Activated CD8-positive, alpha-beta T cell treated with anti-CD3 and anti-CD28 coated beads for 36 hours (primary cell): Measurements from ENCODE around the gene FILIP1L. TPM values are rescaled to one million over a fixed set of nuclear protein-coding genes. Genes with fewer than 3 reads are reported as not detected.

Experiments used
- ATAC-seq: fragments of 200-7000 bp; cut with Tn5 transposase; one replicate; pipeline ENCODE4 v1.10.0; 2021; ENCODE audit warnings: mild to moderate bottlenecking, moderate library complexity
- CTCF ChIA-PET: fragments of 350-600 bp; sonication (Branson Sonifier 250); formaldehyde crosslinking; loops from one replicate; lab custom pipeline; 2021; ENCODE audit warnings: antibody characterized with exemption; lab: Charles Lee
- POLR2A ChIA-PET: fragments of 350-600 bp; sonication (Branson Sonifier 250); formaldehyde crosslinking; loops from one replicate; lab custom pipeline; 2021; ENCODE audit warnings: antibody characterized with exemption; lab: Charles Lee
- DNase-seq: peaks from one replicate; pipeline ENCODE4 v3.0.0-alpha.2; 2020
- H3K27ac Mint-ChIP-seq: one replicate; pipeline ENCODE4 v1.8.0; 2021; ENCODE audit warnings: mild to moderate bottlenecking, mixed read lengths
- H3K27me3 Mint-ChIP-seq: one replicate; pipeline ENCODE4 v1.8.0; 2021; ENCODE audit warnings: mixed read lengths
- H3K36me3 Mint-ChIP-seq: one replicate; pipeline ENCODE4 v1.8.0; 2021; ENCODE audit warnings: low read depth, mixed read lengths
- H3K4me1 Mint-ChIP-seq: one replicate; pipeline ENCODE4 v1.8.0; 2021; ENCODE audit warnings: low read depth, mixed read lengths
- H3K4me3 Mint-ChIP-seq: one replicate; pipeline ENCODE4 v1.8.0; 2021; ENCODE audit warnings: mild to moderate bottlenecking, moderate library complexity, mixed read lengths
- H3K9me3 Mint-ChIP-seq: one replicate; pipeline ENCODE4 v1.8.0; 2021; ENCODE audit warnings: mixed read lengths
- intact Hi-C: fragments of 100-400 bp; cut with micrococcal nuclease; formaldehyde crosslinking; loops from one replicate; pipeline ENCODE4 v1.10.0; 2022
- total RNA-seq, 2 experiments: library from RNA; stranded (reverse); gene quantifications; one replicate each; pipeline ENCODE4 v1.2.3, GENCODE V29; 2021
- TF ChIP-seq, protein P1 (sequence below): fragments of 200-600 bp; IDR thresholded peaks from one replicate; pipeline ENCODE4 v1.8.0; 2022; ENCODE audit warnings: antibody characterized with exemption, mild to moderate bottlenecking

Gene FILIP1L
- total RNA-seq, 2 experiments from 2014 or later: 0.11 to 0.13 TPM

DNA sequence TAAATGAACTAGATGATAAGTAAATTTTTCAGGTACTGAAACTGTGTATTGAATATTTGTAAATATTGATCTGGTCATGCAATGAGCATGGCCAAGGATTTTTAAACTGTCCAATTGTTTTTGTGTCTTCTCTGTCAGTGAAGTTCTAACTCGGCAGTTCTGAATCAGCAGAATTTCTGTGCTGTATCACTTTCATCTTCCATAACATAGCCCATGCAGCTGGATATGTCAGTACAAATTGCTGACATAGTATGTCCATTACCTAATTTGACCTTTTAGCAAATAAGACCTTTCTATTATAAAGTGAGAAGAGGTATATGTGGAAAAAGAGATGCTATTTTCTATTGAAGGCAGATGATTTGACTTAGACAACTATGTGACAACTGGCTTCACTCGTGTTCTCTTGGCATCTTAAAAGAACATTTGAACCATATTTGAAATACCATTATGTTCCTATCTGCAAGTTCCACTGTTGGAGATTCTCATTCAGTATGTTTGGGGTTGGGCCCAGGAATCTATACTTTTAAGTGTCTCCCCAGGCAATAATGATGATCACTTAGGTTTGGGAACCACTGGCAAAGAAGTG, 206.2 kb downstream of the FILIP1L start:
- ChIA-PET CTCF (interaction anchor here (1.4 kb wide), 1 partner anchor 10 kb away, joined by 4 read pairs; no protein-coding TSS in a partner anchor), POLR2A (interaction anchor here (1.2 kb wide), 1 partner anchor 13 kb away, joined by 4 read pairs; no protein-coding TSS in a partner anchor)
- intact Hi-C loops: no loop called here
- Mint-ChIP-seq H3K4me3 (no peak overlapping the region), H3K27me3 (no peaks in the 10 kb centered on the region), H3K9me3 (no peaks in the 10 kb centered on the region), H3K4me1 (peaks cover 3% of the 10 kb centered on the region), H3K27ac (no peak overlapping the region), H3K36me3 (peaks cover 13% of the 10 kb centered on the region)
- DNase-seq (no peak), ATAC-seq (no peak)
- TF ChIP-seq, protein P1, sequence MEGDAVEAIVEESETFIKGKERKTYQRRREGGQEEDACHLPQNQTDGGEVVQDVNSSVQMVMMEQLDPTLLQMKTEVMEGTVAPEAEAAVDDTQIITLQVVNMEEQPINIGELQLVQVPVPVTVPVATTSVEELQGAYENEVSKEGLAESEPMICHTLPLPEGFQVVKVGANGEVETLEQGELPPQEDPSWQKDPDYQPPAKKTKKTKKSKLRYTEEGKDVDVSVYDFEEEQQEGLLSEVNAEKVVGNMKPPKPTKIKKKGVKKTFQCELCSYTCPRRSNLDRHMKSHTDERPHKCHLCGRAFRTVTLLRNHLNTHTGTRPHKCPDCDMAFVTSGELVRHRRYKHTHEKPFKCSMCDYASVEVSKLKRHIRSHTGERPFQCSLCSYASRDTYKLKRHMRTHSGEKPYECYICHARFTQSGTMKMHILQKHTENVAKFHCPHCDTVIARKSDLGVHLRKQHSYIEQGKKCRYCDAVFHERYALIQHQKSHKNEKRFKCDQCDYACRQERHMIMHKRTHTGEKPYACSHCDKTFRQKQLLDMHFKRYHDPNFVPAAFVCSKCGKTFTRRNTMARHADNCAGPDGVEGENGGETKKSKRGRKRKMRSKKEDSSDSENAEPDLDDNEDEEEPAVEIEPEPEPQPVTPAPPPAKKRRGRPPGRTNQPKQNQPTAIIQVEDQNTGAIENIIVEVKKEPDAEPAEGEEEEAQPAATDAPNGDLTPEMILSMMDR: no peak

DNA sequence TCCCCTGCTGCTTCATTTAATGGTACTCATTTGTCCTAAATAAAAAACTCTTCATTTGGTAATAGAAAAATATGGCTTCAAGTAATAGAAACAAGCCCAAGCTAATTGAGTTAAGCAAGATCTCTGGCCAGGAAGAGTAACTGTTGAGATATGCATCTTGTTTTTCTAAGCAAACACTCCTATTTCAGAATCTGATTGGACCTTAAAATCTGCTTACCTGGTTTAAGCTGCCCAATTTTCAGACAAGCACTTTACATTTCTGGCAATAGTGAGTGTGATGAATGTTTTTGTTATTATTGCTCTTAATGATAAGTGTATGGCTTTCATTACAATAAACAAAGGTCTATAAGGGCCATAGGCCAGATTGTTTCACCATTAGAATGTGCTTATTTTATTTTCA, 210.4 kb downstream of the FILIP1L start:
- no peak overlapping the region for H3K27ac Mint-ChIP-seq
- H3K36me3 Mint-ChIP-seq: peaks cover 4% of the 10 kb centered on the region
- ATAC-seq (no peak), DNase-seq (no peak)
- H3K4me1 Mint-ChIP-seq: peaks cover 14% of the 10 kb centered on the region
- H3K27me3 Mint-ChIP-seq: no peaks in the 10 kb centered on the region
- TF ChIP-seq, protein P1: no peak
- H3K9me3 Mint-ChIP-seq: no peaks in the 10 kb centered on the region
- no peak overlapping the region for H3K4me3 Mint-ChIP-seq
- intact Hi-C loops: no loop called here
- CTCF ChIA-PET: no interaction called here
- POLR2A ChIA-PET: no interaction called here

DNA sequence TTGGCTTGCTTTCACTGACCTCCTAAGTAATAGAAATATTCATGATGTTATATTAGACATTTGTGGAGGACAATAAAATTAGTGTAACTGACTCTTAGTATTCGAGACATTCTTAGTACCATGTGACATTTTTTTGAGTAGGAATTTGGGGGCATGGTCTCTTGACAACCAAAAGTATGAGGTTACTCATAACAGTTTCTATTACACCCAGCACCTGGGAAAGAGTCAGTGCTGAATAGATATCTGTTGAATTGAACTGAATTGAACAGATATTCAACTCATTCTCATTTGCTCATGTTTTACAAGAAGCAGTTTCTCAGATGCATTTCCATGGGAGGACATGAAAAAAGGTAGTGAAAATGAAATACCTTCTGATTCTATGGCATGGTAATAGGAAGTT, 212.2 kb downstream of the FILIP1L start:
- no peak overlapping the region for H3K27ac Mint-ChIP-seq
- no peaks in the 10 kb centered on the region for H3K27me3 Mint-ChIP-seq
- H3K4me1 Mint-ChIP-seq: peaks cover 14% of the 10 kb centered on the region
- ATAC-seq: no peak
- ChIA-PET CTCF (no interaction called here), POLR2A (no interaction called here)
- H3K9me3 Mint-ChIP-seq: no peaks in the 10 kb centered on the region
- no peak for DNase-seq
- no peak overlapping the region for H3K4me3 Mint-ChIP-seq
- TF ChIP-seq, protein P1: no peak
- no peaks in the 10 kb centered on the region for H3K36me3 Mint-ChIP-seq
- intact Hi-C loops: no loop called here

DNA sequence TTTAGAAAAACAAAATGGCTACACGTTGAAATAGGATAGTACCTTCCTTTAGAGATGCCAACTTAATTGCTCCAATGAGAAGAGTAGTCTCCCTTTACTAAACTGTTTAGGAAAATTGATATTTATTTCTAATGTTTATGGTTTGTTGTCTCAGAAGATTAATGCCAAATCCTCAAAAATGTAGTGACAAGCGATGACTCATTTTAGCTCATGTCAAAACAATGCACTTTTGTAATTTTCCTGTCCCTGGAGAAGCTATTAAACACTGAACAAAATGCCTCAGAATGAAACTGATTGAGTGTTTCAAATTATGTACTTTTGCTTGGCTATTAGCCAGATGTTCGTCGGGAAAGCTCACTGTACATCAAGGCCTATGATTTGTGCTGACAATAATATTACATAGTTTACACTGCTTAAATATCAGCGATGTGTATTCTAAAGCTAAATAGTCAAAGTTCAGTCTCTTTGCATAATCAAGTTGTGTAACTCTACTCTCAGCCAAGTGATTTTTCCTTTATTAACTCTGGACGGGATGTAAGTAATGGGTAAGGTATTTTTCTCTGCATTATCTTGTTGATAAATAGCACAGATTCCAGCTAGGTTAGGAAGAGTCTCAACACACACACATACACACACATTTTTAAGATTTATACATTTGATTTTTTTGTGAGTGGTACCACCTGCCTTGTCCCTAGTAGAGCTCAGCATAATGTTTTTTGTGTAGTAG, 212.9 kb downstream of the FILIP1L start:
- intact Hi-C loops: no loop called here
- CTCF ChIA-PET: no interaction called here
- Mint-ChIP-seq H3K36me3 (no peaks in the 10 kb centered on the region), H3K9me3 (no peaks in the 10 kb centered on the region), H3K4me1 (peaks cover 15% of the 10 kb centered on the region), H3K27me3 (no peaks in the 10 kb centered on the region), H3K4me3 (no peak overlapping the region), H3K27ac (no peak overlapping the region)
- ATAC-seq: no peak
- no peak for DNase-seq
- POLR2A ChIA-PET: no interaction called here
- TF ChIP-seq, protein P1: no peak

DNA sequence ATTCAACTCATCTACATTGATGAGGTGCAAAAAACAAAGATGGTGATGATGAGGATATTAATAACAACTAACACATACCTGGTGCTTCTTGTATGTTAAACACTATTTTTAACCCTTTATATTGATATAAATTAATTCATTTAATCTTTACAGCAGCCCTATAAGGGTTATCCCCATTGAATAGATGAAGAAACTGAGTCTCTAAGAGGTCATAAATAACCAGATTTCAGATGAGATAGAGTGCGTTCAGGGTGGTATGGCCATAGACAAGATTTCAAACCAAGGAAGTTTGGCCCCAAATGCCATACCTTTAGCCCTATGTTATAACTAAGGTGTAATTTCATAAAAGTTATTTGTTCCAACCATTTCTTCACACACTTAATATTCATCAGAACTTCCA, 214.1 kb downstream of the FILIP1L start:
- Mint-ChIP-seq H3K36me3 (peaks cover 4% of the 10 kb centered on the region), H3K9me3 (no peaks in the 10 kb centered on the region), H3K27ac (no peak overlapping the region), H3K27me3 (no peaks in the 10 kb centered on the region), H3K4me1 (peaks cover 26% of the 10 kb centered on the region), H3K4me3 (no peak overlapping the region)
- intact Hi-C loops: no loop called here
- ATAC-seq (no peak), DNase-seq (no peak)
- TF ChIP-seq, protein P1: no peak
- CTCF ChIA-PET: no interaction called here
- POLR2A ChIA-PET: no interaction called here
